HEK293 (cell line): ENCODE data around the gene ELOVL6.
"Not testable (repeated sequence)": the region's sequence is repeated elsewhere in the genome, so short reads cannot be mapped to it uniquely, and the experiment has no call there.

Source experiments
- CTCF ChIA-PET: fragments of 350-600 bp; formaldehyde crosslinking; extraction: SDS; loops from one replicate; lab custom pipeline; 2021; ENCODE audit warnings: antibody characterized with exemption; lab: Yijun Ruan, JAX
- POLR2A ChIA-PET: fragments of 300-600 bp; formaldehyde crosslinking; extraction: SDS; loops from one replicate; lab custom pipeline; 2020; ENCODE audit warnings: antibody characterized with exemption, inconsistent platforms; lab: Yijun Ruan, JAX
- H3K27ac ChIP-seq: fragments of 200-500 bp; sonication (Bioruptor generic); 2 replicates; pipeline ENCODE4 v1.5.1; 2014; ENCODE audit warnings: low read depth, low read length, control low read depth, inconsistent platforms; ENCODE audit errors: extremely low read depth
- H3K36me3 ChIP-seq, 2 experiments: fragments of 200-500 bp in 1 of 2; sonication (Bioruptor generic) in 1 of 2; 1 replicate in 1 of 2; 2 replicates in 1 of 2; pipeline ENCODE4 v1.5.1; 2014 to 2017; ENCODE audit warnings: inconsistent platforms in 2 of 2, low read length in 2 of 2; ENCODE audit not compliant: control insufficient read depth in 2 of 2, insufficient read depth in 1 of 2
- H3K4me1 ChIP-seq: fragments of 200-500 bp; sonication (Bioruptor generic); 2 replicates; pipeline ENCODE4 v1.5.1; 2014; ENCODE audit warnings: mild to moderate bottlenecking, low read length, inconsistent platforms; ENCODE audit not compliant: control insufficient read depth, insufficient read depth
- H3K4me3 ChIP-seq: 2 replicates; pipeline ENCODE4 v1.5.1; 2011; ENCODE audit warnings: low read depth, mild to moderate bottlenecking, control low read depth, low read length, moderate library complexity
- H3K9me3 ChIP-seq: fragments of 200-500 bp; sonication (Bioruptor generic); 2 replicates; pipeline ENCODE4 v1.5.1; 2014; ENCODE audit warnings: low read depth, low read length, inconsistent platforms; ENCODE audit not compliant: control insufficient read depth, insufficient read depth
- HOXC10 ChIP-seq: sonication (generic); formaldehyde crosslinking; IDR thresholded peaks from 2 replicates; pipeline ENCODE4 v1.8.1; 2023; ENCODE audit warnings: mild to moderate bottlenecking, missing genetic modification reagents
- MEIS1 ChIP-seq: sonication (generic); formaldehyde crosslinking; IDR thresholded peaks from 2 replicates; pipeline ENCODE4 v1.8.1; 2022; ENCODE audit warnings: missing genetic modification reagents, mild to moderate bottlenecking, borderline replicate concordance
- OVOL3 ChIP-seq: fragments of 450-650 bp; formaldehyde crosslinking; IDR thresholded peaks from 2 replicates; pipeline ENCODE4 v1.5.1; 2016; ENCODE audit warnings: missing biosample characterization, missing genetic modification characterization
- PATZ1 ChIP-seq: fragments of 450-650 bp; formaldehyde crosslinking; IDR thresholded peaks from 2 replicates; pipeline ENCODE4 v1.5.1; 2016; ENCODE audit warnings: missing biosample characterization, missing genetic modification characterization
- PRDM2 ChIP-seq: fragments of 450-650 bp; formaldehyde crosslinking; IDR thresholded peaks from 2 replicates; pipeline ENCODE4 v1.5.1; 2016; ENCODE audit warnings: missing biosample characterization, missing genetic modification characterization, borderline replicate concordance
- ZEB2 ChIP-seq: fragments of 450-650 bp; formaldehyde crosslinking; IDR thresholded peaks from 2 replicates; pipeline ENCODE4 v1.5.1; 2016; ENCODE audit warnings: missing biosample characterization, missing genetic modification characterization
- ZNF10 ChIP-seq: fragments of 450-650 bp; formaldehyde crosslinking; IDR thresholded peaks from 2 replicates; pipeline ENCODE4 v1.5.1; 2017; ENCODE audit warnings: missing biosample characterization, missing genetic modification characterization
- ZNF114 ChIP-seq: fragments of 450-650 bp; formaldehyde crosslinking; IDR thresholded peaks from 2 replicates; pipeline ENCODE4 v1.5.0; 2017; ENCODE audit warnings: missing biosample characterization, missing genetic modification characterization
- ZNF19 ChIP-seq: fragments of 450-650 bp; formaldehyde crosslinking; IDR thresholded peaks from 2 replicates; pipeline ENCODE4; 2016; ENCODE audit warnings: missing biosample characterization, missing genetic modification characterization, low read depth
- ZNF426 ChIP-seq: fragments of 450-650 bp; formaldehyde crosslinking; IDR thresholded peaks from 2 replicates; pipeline ENCODE4 v1.5.1; 2017; ENCODE audit warnings: missing biosample characterization, missing genetic modification characterization, mild to moderate bottlenecking, inconsistent platforms, moderate library complexity
- ZNF473 ChIP-seq: fragments of 450-650 bp; formaldehyde crosslinking; IDR thresholded peaks from 2 replicates; pipeline ENCODE4 v1.5.1; 2017; ENCODE audit warnings: missing biosample characterization, missing genetic modification characterization
- ZNF488 ChIP-seq: fragments of 450-650 bp; formaldehyde crosslinking; IDR thresholded peaks from 2 replicates; pipeline ENCODE4 v1.5.1; 2016; ENCODE audit warnings: missing biosample characterization, missing genetic modification characterization
- ZNF626 ChIP-seq: fragments of 450-650 bp; sonication (Bioruptor Pico); formaldehyde crosslinking; IDR thresholded peaks from 2 replicates; pipeline ENCODE4 v1.5.1; 2018; ENCODE audit warnings: missing biosample characterization, missing genetic modification characterization, inconsistent platforms
- ZNF707 ChIP-seq: fragments of 450-650 bp; formaldehyde crosslinking; IDR thresholded peaks from 2 replicates; pipeline ENCODE4 v1.5.1; 2016; ENCODE audit warnings: missing biosample characterization, missing genetic modification characterization
- ZNF747 ChIP-seq: fragments of 450-650 bp; formaldehyde crosslinking; IDR thresholded peaks from 2 replicates; pipeline ENCODE4 v1.5.1; 2016; ENCODE audit warnings: missing biosample characterization, missing genetic modification characterization

ELOVL6 gene

GRCh38 chr4:110224812-110225211 lies 26.4 kb upstream of the ELOVL6 start (continued):
- TF ChIP-seq PRDM2 (tag by site-specific recombination) (no peak), ZNF473 (tag by site-specific recombination) (no peak)

GRCh38 chr4:110224142-110224541 lies 25.7 kb upstream of the ELOVL6 start:
- Histone ChIP-seq H3K36me3 (no peaks in the 10 kb centered on the region), H3K4me3 (no peak overlapping the region), H3K4me1 (no peaks in the 10 kb centered on the region), H3K27ac (no peak overlapping the region), H3K9me3 (no peaks in the 10 kb centered on the region)
- TF ChIP-seq ZEB2 (tag by site-specific recombination), result no peak
- no peak for TF ChIP-seq ZNF488 (tag by site-specific recombination)
- no peak for TF ChIP-seq HOXC10 (CRISPR knock-in tag)
- TF ChIP-seq OVOL3 (tag by site-specific recombination), result no peak
- TF ChIP-seq ZNF626 (tag by site-specific recombination), result no peak
- no peak for TF ChIP-seq ZNF114 (tag by site-specific recombination)
- POLR2A ChIA-PET, result no interaction called here
- CTCF ChIA-PET, result interaction anchor here (0.7 kb wide), 1 partner anchor 12 kb away, joined by 5 read pairs; no protein-coding TSS in a partner anchor

- CTCF ChIA-PET, H3K4me3 ChIP-seq, POLR2A ChIA-PET, H3K36me3 ChIP-seq, H3K4me1 ChIP-seq, H3K9me3 ChIP-seq, H3K27ac ChIP-seq: not testable (repeated sequence)
- TF ChIP-seq ZNF707 (tag by site-specific recombination), result peak; percentile 80
Observed at GRCh38 chr4:110218935-110219334, 20.5 kb upstream of the ELOVL6 start.

- CTCF ChIA-PET, POLR2A ChIA-PET, H3K27ac ChIP-seq: not testable (repeated sequence)
Observed at GRCh38 chr4:110217181-110217580, 18.8 kb upstream of the ELOVL6 start.

GRCh38 chr4:110216129-110216528 lies 17.7 kb upstream of the ELOVL6 start:
- TF ChIP-seq ZNF10, result no peak
- TF ChIP-seq ZNF426, result no peak
- TF ChIP-seq ZNF747 (tag by site-specific recombination), result no peak
- no peak for TF ChIP-seq ZNF19
- no peak for TF ChIP-seq PATZ1 (tag by site-specific recombination)
- TF ChIP-seq MEIS1, result no peak
- POLR2A ChIA-PET, result no interaction called here

More at GRCh38 chr4:110217181-110217580, 18.8 kb upstream of the ELOVL6 start:
- not testable (repeated sequence) for H3K36me3 ChIP-seq, H3K9me3 ChIP-seq, H3K4me3 ChIP-seq, H3K4me1 ChIP-seq

More at GRCh38 chr4:110216129-110216528, 17.7 kb upstream of the ELOVL6 start:
- CTCF ChIA-PET, result interaction anchor here (0.6 to 0.7 kb wide), 3 partner anchors 210 to 783 kb away, joined by 4 to 7 read pairs (median 4); no protein-coding TSS in a partner anchor
- Histone ChIP-seq H3K36me3 (no peaks in the 10 kb centered on the region), H3K4me1 (no peaks in the 10 kb centered on the region), H3K4me3 (no peak overlapping the region), H3K9me3 (no peaks in the 10 kb centered on the region), H3K27ac (no peak overlapping the region)
